ENCODE measurements around the gene MAP3K5.

- TF ChIP-seq, protein P1, sequence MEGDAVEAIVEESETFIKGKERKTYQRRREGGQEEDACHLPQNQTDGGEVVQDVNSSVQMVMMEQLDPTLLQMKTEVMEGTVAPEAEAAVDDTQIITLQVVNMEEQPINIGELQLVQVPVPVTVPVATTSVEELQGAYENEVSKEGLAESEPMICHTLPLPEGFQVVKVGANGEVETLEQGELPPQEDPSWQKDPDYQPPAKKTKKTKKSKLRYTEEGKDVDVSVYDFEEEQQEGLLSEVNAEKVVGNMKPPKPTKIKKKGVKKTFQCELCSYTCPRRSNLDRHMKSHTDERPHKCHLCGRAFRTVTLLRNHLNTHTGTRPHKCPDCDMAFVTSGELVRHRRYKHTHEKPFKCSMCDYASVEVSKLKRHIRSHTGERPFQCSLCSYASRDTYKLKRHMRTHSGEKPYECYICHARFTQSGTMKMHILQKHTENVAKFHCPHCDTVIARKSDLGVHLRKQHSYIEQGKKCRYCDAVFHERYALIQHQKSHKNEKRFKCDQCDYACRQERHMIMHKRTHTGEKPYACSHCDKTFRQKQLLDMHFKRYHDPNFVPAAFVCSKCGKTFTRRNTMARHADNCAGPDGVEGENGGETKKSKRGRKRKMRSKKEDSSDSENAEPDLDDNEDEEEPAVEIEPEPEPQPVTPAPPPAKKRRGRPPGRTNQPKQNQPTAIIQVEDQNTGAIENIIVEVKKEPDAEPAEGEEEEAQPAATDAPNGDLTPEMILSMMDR (IDR thresholded peaks at IDR 0.05): no peak
- TF ChIP-seq EP300 (IDR thresholded peaks at IDR 0.05): no peak
- no peak for TF ChIP-seq POLR2A (IDR thresholded peaks at IDR 0.05)
- no peak for TF ChIP-seq POLR2AphosphoS5 (IDR thresholded peaks at IDR 0.05)
These were observed 194.2 kb downstream of the MAP3K5 start for GRCh38 chr6:136598048-136598447.

Data from gastroesophageal sphincter (tissue), 3 donors.